GM18499 (cell line): ENCODE data around the gene KCNN3.

Source experiments
- ATAC-seq: cut with Tn5 transposase; IDR thresholded peaks from one replicate; pipeline ENCODE4 v1.9.1; 2021; ENCODE audit warnings: moderate number of reproducible peaks; ENCODE audit not compliant: insufficient read depth, unreplicated experiment

Gene KCNN3

GRCh38 chr1:154881820-154882535 lies 11.9 kb upstream of the KCNN3 start:
- no peak for ATAC-seq

DNA sequence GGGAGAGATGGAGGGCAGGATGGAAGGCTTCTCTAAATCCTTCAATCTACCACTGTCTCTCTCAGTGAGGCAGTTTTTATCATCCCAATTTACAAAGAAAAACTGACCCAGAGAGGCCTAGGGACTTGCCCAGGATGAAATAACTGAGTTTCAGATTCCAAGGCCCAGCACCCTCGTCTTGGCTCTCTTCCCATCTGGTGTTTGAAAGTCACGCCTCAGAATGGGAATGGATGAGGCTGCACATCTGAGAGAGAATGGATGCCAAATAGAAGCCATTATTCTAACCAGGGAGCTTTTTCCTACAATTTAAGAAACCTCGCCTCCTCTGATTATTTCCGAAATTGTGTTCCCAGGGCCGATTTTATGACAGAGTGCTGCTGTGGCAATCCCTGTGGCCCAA lies 10.6 kb upstream of the KCNN3 start:
- ATAC-seq = no peak

DNA sequence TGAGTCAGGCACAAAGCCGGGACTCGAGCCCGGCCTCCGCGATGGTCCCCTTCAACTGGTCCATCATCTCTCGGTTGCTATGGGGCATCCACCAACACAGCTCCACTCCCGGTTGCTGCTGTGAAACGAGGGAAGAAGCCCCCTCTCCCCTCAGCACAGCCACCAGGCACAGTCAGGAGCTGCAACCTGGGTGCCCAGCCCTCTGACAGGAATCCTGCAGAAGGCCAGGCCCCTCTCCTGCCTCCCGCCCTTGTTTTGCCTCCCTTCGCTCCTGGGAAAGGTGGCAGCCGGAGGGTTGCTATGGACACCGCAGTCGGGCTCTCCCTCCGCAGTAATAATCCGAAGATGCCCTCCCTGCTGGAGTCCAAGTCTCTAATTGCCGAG lies 8.9 kb upstream of the KCNN3 start:
- no peak for ATAC-seq

- no peak for ATAC-seq
These were observed 8.4 kb upstream of the KCNN3 start for GRCh38 chr1:154878371-154879037.

DNA sequence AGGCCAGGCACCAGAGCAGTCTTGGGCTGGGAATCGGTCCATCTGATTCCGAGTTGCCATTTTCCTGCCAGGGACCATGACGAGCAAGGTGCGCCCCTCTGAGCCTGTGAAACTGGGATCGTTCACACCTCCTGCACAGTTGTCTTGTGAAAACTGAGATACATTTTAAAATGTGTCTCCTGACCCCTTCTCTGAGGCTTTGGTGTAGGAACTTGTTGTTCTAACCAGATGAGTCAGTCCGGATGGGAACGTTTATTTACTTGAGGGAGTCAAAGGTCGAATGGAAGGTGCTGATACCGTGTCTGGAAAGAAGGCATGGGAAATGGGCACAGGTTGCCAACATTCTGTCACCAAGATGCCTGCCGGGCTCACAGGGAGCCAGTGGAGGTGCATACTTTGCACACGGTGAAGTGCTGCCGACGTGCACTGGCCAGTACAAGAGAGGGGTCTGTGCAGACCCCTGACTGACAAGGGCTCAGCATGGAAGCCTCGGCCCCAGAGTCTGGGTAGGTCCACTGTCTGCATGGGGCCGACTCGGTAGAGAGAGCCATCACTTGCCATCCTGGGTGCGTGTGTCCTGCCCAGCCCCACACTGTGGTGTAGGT lies 7.4 kb upstream of the KCNN3 start:
- no peak for ATAC-seq

DNA sequence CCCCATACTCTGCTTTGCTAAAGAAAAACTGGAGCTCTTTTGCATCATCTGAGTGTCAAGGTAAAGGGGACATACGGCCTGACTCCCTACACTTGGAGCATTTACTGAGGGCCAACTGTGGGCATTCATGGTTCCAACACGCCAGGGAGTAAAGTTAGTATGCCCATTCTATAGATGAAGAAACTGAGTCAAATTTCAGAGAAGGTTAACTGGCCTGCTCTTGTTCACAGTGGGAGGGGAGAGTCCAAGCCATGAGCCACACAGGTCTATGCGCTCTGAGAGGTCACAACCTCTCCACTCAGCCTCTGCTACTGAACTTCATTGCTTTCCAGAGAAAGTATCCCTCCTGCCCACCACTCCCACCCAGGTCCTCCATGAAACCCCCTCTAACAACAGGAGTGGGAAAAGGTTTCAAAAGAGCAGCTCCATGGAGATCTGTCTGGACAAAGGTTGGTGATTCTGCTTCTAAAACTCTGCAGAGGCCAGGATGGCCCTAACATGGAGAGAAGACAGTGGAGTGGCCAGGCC lies 6.8 kb upstream of the KCNN3 start:
- ATAC-seq = no peak

DNA sequence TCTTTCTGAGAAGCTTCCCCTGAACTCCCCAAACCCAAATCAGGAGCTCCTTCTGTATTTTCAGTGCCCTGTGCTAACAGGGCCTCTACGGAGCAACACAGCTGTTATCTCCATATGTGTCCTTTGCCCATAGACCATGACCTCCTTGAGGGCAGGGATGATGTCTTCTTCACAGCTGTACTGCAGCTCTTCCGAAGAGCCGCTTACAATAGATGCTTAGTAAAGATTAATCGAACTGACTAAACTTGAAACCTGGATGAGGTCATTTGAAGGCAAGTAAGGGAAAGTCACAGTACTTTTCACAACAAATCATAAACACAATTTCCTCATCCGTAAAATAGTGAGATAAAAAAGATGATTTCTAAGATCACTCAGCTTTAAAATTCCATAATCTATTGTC lies 4.4 kb upstream of the KCNN3 start:
- no peak for ATAC-seq

GRCh38 chr1:154873321-154873950 lies 3.4 kb upstream of the KCNN3 start:
- ATAC-seq = no peak

DNA sequence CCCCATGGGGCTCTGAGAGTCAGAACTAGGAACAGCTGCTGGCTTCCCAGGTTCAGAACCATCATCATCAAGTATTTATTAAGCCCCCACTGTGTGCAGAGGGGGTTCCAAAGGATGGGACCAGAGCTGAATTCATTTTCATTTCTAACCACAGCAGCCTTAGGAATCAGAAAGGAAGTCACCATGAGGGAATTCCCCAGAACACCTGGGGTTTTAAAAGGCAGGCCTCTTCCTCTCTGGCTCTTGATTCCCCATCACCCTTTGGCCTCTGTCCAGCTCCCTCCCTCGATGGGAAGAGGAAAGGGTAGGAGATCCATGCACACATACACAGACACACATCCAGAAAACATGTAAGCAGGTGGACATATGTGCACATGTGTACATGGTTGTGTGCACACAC lies 1.3 kb upstream of the KCNN3 start:
- no peak for ATAC-seq

- no peak for ATAC-seq
These were observed 653 bp upstream of the KCNN3 start for GRCh38 chr1:154870734-154871133.

- ATAC-seq = no peak
These were observed 548 bp downstream of the KCNN3 start for GRCh38 chr1:154869351-154870114.

- no peak for ATAC-seq
These were observed 2.1 kb downstream of the KCNN3 start for GRCh38 chr1:154867841-154868605.

- no peak for ATAC-seq
These were observed 2.8 kb downstream of the KCNN3 start for GRCh38 chr1:154867064-154867825.

GRCh38 chr1:154866257-154867063 lies 3.6 kb downstream of the KCNN3 start:
- ATAC-seq = no peak

DNA sequence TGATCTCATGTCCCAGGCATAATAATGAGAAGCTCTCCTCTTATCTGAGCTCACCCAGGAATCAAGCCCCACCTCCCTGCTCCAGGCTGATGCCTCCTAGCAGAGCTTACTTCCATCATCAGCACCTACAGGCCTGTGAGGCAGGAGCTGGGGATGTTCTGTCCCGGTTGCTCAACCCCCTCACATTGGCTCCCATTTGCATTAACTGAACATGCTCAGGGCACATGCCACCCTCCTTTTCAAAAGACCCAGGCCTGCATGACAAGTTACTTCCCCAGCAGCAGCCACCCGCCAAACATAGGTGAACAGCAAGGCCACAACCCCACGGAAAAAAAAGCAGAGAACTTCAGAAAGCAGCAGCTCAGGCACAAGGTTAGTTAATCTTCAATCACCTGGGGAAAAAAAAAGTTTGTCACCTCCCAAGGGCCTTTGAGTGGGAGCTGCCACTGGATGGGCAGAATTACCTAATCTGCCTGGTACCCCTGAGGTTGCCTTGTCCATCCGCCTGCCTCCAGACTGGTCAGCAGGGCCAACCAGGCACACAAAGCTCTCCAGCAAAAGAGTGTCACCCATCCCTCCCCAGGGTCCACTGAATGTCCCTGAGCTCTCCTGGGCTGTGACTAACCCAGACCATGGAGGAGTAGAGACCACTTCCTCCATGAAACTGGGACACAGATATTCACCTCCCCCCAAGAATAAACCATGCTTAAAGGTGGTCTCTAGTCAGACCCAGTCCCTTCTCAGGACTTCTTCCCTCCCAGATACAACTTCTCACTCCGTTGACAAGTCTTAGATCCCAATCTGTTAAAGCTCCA lies 4.4 kb downstream of the KCNN3 start:
- no peak for ATAC-seq

DNA sequence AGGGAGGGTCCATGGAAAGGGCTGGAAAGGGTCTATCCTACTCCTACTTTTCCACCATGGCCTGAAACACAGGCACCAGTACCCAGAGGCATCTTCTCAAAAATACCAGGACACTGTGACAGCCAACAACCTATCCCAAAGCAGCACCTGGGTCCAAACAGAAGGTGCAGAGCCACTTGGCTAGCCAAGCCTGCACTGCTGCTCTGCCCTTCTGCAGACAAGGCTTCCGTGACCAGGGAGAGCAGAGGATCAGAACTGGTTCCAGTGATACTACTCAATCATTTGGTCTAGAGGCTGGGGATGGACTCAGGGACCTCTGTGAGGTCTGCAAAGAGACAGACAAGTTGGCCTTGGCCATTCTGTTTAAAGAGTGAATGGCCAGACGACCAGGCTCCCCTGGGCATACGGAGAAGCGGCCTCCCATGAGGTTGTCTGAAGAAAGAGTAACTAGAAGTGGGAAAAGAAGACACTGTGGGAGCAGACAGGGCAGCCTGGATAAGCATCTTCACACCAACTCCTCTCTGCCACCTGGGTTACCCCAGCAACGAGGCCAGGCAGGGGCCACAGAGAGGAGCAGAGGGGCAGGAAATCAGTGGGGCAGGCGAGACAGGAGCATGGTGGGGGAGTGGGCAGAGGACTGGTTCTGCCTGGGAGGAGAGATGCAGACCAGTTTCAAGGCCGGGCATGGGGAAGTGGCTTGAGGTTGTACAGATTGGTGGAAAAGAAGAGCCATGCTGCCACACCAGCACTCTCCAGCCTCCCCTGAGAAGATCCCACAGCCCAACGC lies 5.7 kb downstream of the KCNN3 start:
- no peak for ATAC-seq
